ENCODE data around the gene APBB2. TPM values are rescaled to one million over a fixed set of nuclear protein-coding genes. Genes with fewer than 3 reads are reported as not detected.
A peak's percentile ranks its signal among the peaks of the same experiment; 100 is the strongest.

The APBB2 gene
- polyA plus RNA-seq (ENCODE audit: insufficient read length in 12 of 12) = 1,000 to 10,000 TPM in 1 of 12 donors, 10 to 100 TPM in 11; 32.7 to 1,075 (median 44.2) TPM
- long read RNA-seq, donor 1, partial matches to known transcripts = 0 of 2 reads
- long read RNA-seq, donor 1, other reads (novel, unspliced or antisense) = 0 of 2 reads
- long read RNA-seq, donor 2 = 0 reads
- long read RNA-seq, donor 3 = 0 reads
- long read RNA-seq, donor 4, partial matches to known transcripts = 0 of 1 reads
- long read RNA-seq, donor 4, other reads (novel, unspliced or antisense) = 0 of 1 reads
- long read RNA-seq, donor 5, partial matches to known transcripts = 6 of 9 reads
- long read RNA-seq, donor 5, other reads (novel, unspliced or antisense) = 0 of 9 reads
- long read RNA-seq, donor 6, partial matches to known transcripts = 0 of 1 reads
- long read RNA-seq, donor 6, other reads (novel, unspliced or antisense) = 0 of 1 reads
- long read RNA-seq, donor 7, partial matches to known transcripts = 0 of 1 reads
- long read RNA-seq, donor 7, other reads (novel, unspliced or antisense) = 0 of 1 reads
- long read RNA-seq, donor 8 = 0 reads
- long read RNA-seq, donor 9, partial matches to known transcripts = 0 of 2 reads
- long read RNA-seq, donor 9, other reads (novel, unspliced or antisense) = 0 of 2 reads
- long read RNA-seq, donor 10, partial matches to known transcripts = 0 of 3 reads
- long read RNA-seq, donor 10, other reads (novel, unspliced or antisense) = 0 of 3 reads
- long read RNA-seq, donor 11, partial matches to known transcripts = 11 of 18 reads
- long read RNA-seq, donor 11, other reads (novel, unspliced or antisense) = 0 of 18 reads

GRCh38 chr4:41214136-41214824 is at the start of gene APBB2:
APBB2 (minus strand) TSS chr4:41214542; CDS start chr4:41033254, 181,288 bp downstream.
- peak; percentile 97 for DNase-seq

GRCh38 chr4:41262198-41262597 is 47.9 kb upstream of the APBB2 start:
- DNase-seq = no peak

- no peak for DNase-seq
These were observed 45.9 kb upstream of the APBB2 start for GRCh38 chr4:41260116-41260733.

GRCh38 chr4:41258783-41259182 is 44.4 kb upstream of the APBB2 start:
- DNase-seq = peak; percentile 52

GRCh38 chr4:41257906-41258305 is 43.6 kb upstream of the APBB2 start:
- DNase-seq = no peak

- no peak for DNase-seq
These were observed 43.0 kb upstream of the APBB2 start for GRCh38 chr4:41257257-41257901.

- no peak for DNase-seq
These were observed 42.5 kb upstream of the APBB2 start, which contains the start of gene UCHL1 for GRCh38 chr4:41256740-41257256. UCHL1 (plus strand) TSS chr4:41256928; CDS start chr4:41256977, 49 bp downstream.

GRCh38 chr4:41256131-41256739 is 41.9 kb upstream of the APBB2 start:
- DNase-seq = no peak

- DNase-seq = no peak
These were observed 31.6 kb upstream of the APBB2 start for GRCh38 chr4:41245983-41246382.

- DNase-seq = no peak
These were observed 27.6 kb upstream of the APBB2 start for GRCh38 chr4:41241919-41242318.

- DNase-seq = no peak
These were observed 22.2 kb upstream of the APBB2 start for GRCh38 chr4:41236508-41236907.

GRCh38 chr4:41236032-41236431 is 21.7 kb upstream of the APBB2 start:
- no peak for DNase-seq

- no peak for DNase-seq
These were observed 18.5 kb upstream of the APBB2 start for GRCh38 chr4:41232856-41233255.

GRCh38 chr4:41232406-41232805 is 18.1 kb upstream of the APBB2 start:
- DNase-seq = no peak

GRCh38 chr4:41227902-41228301 is 13.6 kb upstream of the APBB2 start:
- DNase-seq = no peak

- no peak for DNase-seq
These were observed 7.7 kb upstream of the APBB2 start for GRCh38 chr4:41221850-41222645.

GRCh38 chr4:41219421-41219950 is 5.1 kb upstream of the APBB2 start:
- no peak for DNase-seq

- DNase-seq = no peak
These were observed 4.4 kb upstream of the APBB2 start for GRCh38 chr4:41218703-41219102.

GRCh38 chr4:41217374-41217773 is 3.0 kb upstream of the APBB2 start:
- DNase-seq = no peak

GRCh38 chr4:41217020-41217333 is 2.6 kb upstream of the APBB2 start:
- no peak for DNase-seq

Data from muscle of arm (tissue), 14 donors.